ENCODE data around the gene ADRM1. TPM values are rescaled to one million over a fixed set of nuclear protein-coding genes. Genes with fewer than 3 reads are reported as not detected.

The ADRM1 gene
- 10 to 100 TPM; 60.1 to 96.9 TPM for total RNA-seq
- 10 to 100 TPM; 30.0 to 54.5 (median 41.0) TPM for polyA plus RNA-seq (ENCODE audit: insufficient read length in 6 of 6)
- long read RNA-seq, donor 1, transcript ADRM1-201 (10 exons, 1,478 nt) = major isoform, 27 of 49 reads
- long read RNA-seq, donor 1, partial matches to known transcripts = 19 of 49 reads
- long read RNA-seq, donor 1, other reads (novel, unspliced or antisense) = 0 of 49 reads
- long read RNA-seq, donor 2, transcript ADRM1-201 (10 exons, 1,478 nt) = major isoform, 14 of 73 reads
- long read RNA-seq, donor 2, partial matches to known transcripts = 47 of 73 reads
- long read RNA-seq, donor 2, other reads (novel, unspliced or antisense) = 11 of 73 reads
- long read RNA-seq, donor 3, transcript ADRM1-201 (10 exons, 1,478 nt) = major isoform, 22 of 54 reads
- long read RNA-seq, donor 3, partial matches to known transcripts = 24 of 54 reads
- long read RNA-seq, donor 3, other reads (novel, unspliced or antisense) = 8 of 54 reads
- long read RNA-seq, donor 4, transcript ADRM1-201 (10 exons, 1,478 nt) = major isoform, 124 of 158 reads
- long read RNA-seq, donor 4, partial matches to known transcripts = 12 of 158 reads
- long read RNA-seq, donor 4, other reads (novel, unspliced or antisense) = 19 of 158 reads
- long read RNA-seq, donor 5, transcript ADRM1-201 (10 exons, 1,478 nt) = major isoform, 23 of 39 reads
- long read RNA-seq, donor 5, partial matches to known transcripts = 14 of 39 reads
- long read RNA-seq, donor 5, other reads (novel, unspliced or antisense) = 0 of 39 reads
- long read RNA-seq, donor 6, transcript ADRM1-201 (10 exons, 1,478 nt) = major isoform, 38 of 54 reads
- long read RNA-seq, donor 6, partial matches to known transcripts = 8 of 54 reads
- long read RNA-seq, donor 6, other reads (novel, unspliced or antisense) = 5 of 54 reads
- long read RNA-seq, donor 7, transcript ADRM1-201 (10 exons, 1,478 nt) = major isoform, 22 of 38 reads
- long read RNA-seq, donor 7, partial matches to known transcripts = 14 of 38 reads
- long read RNA-seq, donor 7, other reads (novel, unspliced or antisense) = 0 of 38 reads
- long read RNA-seq, donor 8, transcript ADRM1-201 (10 exons, 1,478 nt) = major isoform, 30 of 136 reads
- long read RNA-seq, donor 8, partial matches to known transcripts = 104 of 136 reads
- long read RNA-seq, donor 8, other reads (novel, unspliced or antisense) = 0 of 136 reads
- long read RNA-seq, donor 9 = 0 reads
- long read RNA-seq, donor 10, transcript ADRM1-201 (10 exons, 1,478 nt) = major isoform, 300 of 407 reads
- long read RNA-seq, donor 10, transcript ADRM1-205 (9 exons, 1,361 nt) = minor isoform, 25 of 407 reads
- long read RNA-seq, donor 10, partial matches to known transcripts = 27 of 407 reads
- long read RNA-seq, donor 10, other reads (novel, unspliced or antisense) = 55 of 407 reads
- long read RNA-seq, donor 11, transcript ADRM1-201 (10 exons, 1,478 nt) = major isoform, 30 of 47 reads
- long read RNA-seq, donor 11, partial matches to known transcripts = 15 of 47 reads
- long read RNA-seq, donor 11, other reads (novel, unspliced or antisense) = 0 of 47 reads
- long read RNA-seq, donor 12, transcript ADRM1-201 (10 exons, 1,478 nt) = major isoform, 21 of 71 reads
- long read RNA-seq, donor 12, partial matches to known transcripts = 50 of 71 reads
- long read RNA-seq, donor 12, other reads (novel, unspliced or antisense) = 0 of 71 reads

GRCh38 chr20:62302341-62303061, at the start of gene ADRM1:
ADRM1 (plus strand) TSS chr20:62302997; CDS start chr20:62303569, 572 bp downstream.
- intact Hi-C loops (cut with DNase I) = loop anchor here (5.0 to 10.0 kb wide), 2 partner anchors 72 to 80 kb away; no protein-coding TSS in a partner anchor
- Histone ChIP-seq H3K36me3 (peaks cover 0 to 51% of the 10 kb centered on the region in 2 donors), H3K27ac (peak within 1 kb of the TSS; percentile 96 to 98), H3K4me1 (peaks cover 16 to 33% of the 10 kb centered on the region in 2 donors), H3K27me3 (no peaks in the 10 kb centered on the region), H3K9me3 (no peaks in the 10 kb centered on the region), H3K4me3 (peak within 1 kb of the TSS; percentile 93 to 96)
- peak; percentile 91 for ATAC-seq
- peak; percentile 95 to 96 for TF ChIP-seq CTCF (IDR thresholded peaks at IDR 0.05)
- peak; percentile 95 to 98 (median 97) for DNase-seq

- intact Hi-C loops (cut with DNase I) = no loop called here
- DNase-seq (peak in 1 of 4 donors; percentile 32), ATAC-seq (no peak)
- no peaks in the 10 kb centered on the region for H3K27me3 ChIP-seq
- peaks cover 0 to 30% of the 10 kb centered on the region in 2 donors for H3K36me3 ChIP-seq
- H3K4me1 ChIP-seq = peaks cover 0 to 6% of the 10 kb centered on the region in 2 donors
- no peak overlapping the region for H3K4me3 ChIP-seq
- H3K27ac ChIP-seq = no peak overlapping the region
- no peak for TF ChIP-seq CTCF (IDR thresholded peaks at IDR 0.05)
- H3K9me3 ChIP-seq = no peaks in the 10 kb centered on the region
Measured at GRCh38 chr20:62253398-62253797, 49.4 kb upstream of the ADRM1 start.

- no peak overlapping the region for H3K4me3 ChIP-seq
- ATAC-seq (no peak), DNase-seq (peak in 1 of 4 donors; percentile 66)
- H3K9me3 ChIP-seq = no peaks in the 10 kb centered on the region
- H3K27me3 ChIP-seq = no peaks in the 10 kb centered on the region
- TF ChIP-seq CTCF (IDR thresholded peaks at IDR 0.05) = no peak
- intact Hi-C loops (cut with DNase I) = no loop called here
- peaks cover 0 to 38% of the 10 kb centered on the region in 2 donors for H3K36me3 ChIP-seq
- H3K4me1 ChIP-seq = peaks cover 0 to 6% of the 10 kb centered on the region in 2 donors
- H3K27ac ChIP-seq = no peak overlapping the region
Measured at GRCh38 chr20:62254021-62254724, 48.6 kb upstream of the ADRM1 start.

GRCh38 chr20:62255976-62256375, 46.8 kb upstream of the ADRM1 start:
- no peak for TF ChIP-seq CTCF (IDR thresholded peaks at IDR 0.05)
- intact Hi-C loops (cut with DNase I) = no loop called here
- no peak overlapping the region for H3K27ac ChIP-seq
- H3K9me3 ChIP-seq = no peaks in the 10 kb centered on the region
- ATAC-seq (no peak), DNase-seq (no peak)
- peaks cover 0 to 6% of the 10 kb centered on the region in 2 donors for H3K4me1 ChIP-seq
- peaks cover 0 to 56% of the 10 kb centered on the region in 2 donors for H3K36me3 ChIP-seq
- H3K4me3 ChIP-seq = no peak overlapping the region
- no peaks in the 10 kb centered on the region for H3K27me3 ChIP-seq

All from left lung (tissue), 14 donors.